Immature natural killer cell (primary cell): Measurements from ENCODE around the gene WDR37. TPM values are rescaled to one million over a fixed set of nuclear protein-coding genes. Genes with fewer than 3 reads are reported as not detected.
A peak's percentile ranks its signal among the peaks of the same experiment; 100 is the strongest.
"Not testable (repeated sequence)": the region's sequence is repeated elsewhere in the genome, so short reads cannot be mapped to it uniquely, and the experiment has no call there.

Source experiments
- DNase-seq, 3 donors: peaks; one replicate each; pipeline ENCODE4 v3.0.0; 2022; ENCODE audit warnings: mixed read lengths in 1 of 3
- H3K27ac Mint-ChIP-seq, 6 donors: one replicate each; pipeline ENCODE4 v1.8.0; 2020; ENCODE audit warnings: mixed read lengths in 6 of 6, mild to moderate bottlenecking in 5 of 6, inconsistent platforms in 4 of 6, moderate library complexity in 3 of 6
- H3K27me3 Mint-ChIP-seq, 3 donors: one replicate each; pipeline ENCODE4 v1.8.0; 2020 to 2021; ENCODE audit warnings: low read depth in 3 of 3, mild to moderate bottlenecking in 3 of 3, mixed read lengths in 3 of 3, moderate library complexity in 3 of 3, inconsistent platforms in 1 of 3
- H3K36me3 Mint-ChIP-seq, 3 donors: one replicate each; pipeline ENCODE4 v1.8.0; 2020; ENCODE audit warnings: mixed read lengths in 3 of 3, inconsistent platforms in 2 of 3, mild to moderate bottlenecking in 2 of 3
- H3K4me1 Mint-ChIP-seq, 2 donors: one replicate each; pipeline ENCODE4 v1.8.0; 2020; ENCODE audit warnings: inconsistent platforms in 2 of 2, mild to moderate bottlenecking in 2 of 2, mixed read lengths in 2 of 2, moderate library complexity in 1 of 2
- H3K4me3 Mint-ChIP-seq, 5 donors: one replicate each; pipeline ENCODE4 v1.8.0; 2020; ENCODE audit warnings: mild to moderate bottlenecking in 5 of 5, mixed read lengths in 5 of 5, inconsistent platforms in 3 of 5, moderate library complexity in 3 of 5
- H3K9me3 Mint-ChIP-seq, 6 donors: one replicate each; pipeline ENCODE4 v1.8.0; 2020; ENCODE audit warnings: mild to moderate bottlenecking in 6 of 6, mixed read lengths in 6 of 6, inconsistent platforms in 4 of 6, moderate library complexity in 3 of 6
- polyA plus RNA-seq, 3 donors: library from polyadenylated mRNA; unstranded; fragments of 300-500 nt; fragmentation: Illumina TruSeq; gene quantifications; one replicate each; pipeline ENCODE4 v1.2.3, GENCODE V29; 2021

The WDR37 gene
- polyA plus RNA-seq, 3 donors from 2014 or later: 16.7 to 32.2 (median 26.5) TPM

- H3K27ac Mint-ChIP-seq: no peak overlapping the region
- H3K27me3 Mint-ChIP-seq: peaks cover 0 to 1% (median 0%) of the 10 kb centered on the region in 3 donors
- DNase-seq: no peak
- H3K36me3 Mint-ChIP-seq: peaks cover 0 to 3% (median 0%) of the 10 kb centered on the region in 3 donors
- H3K4me3 Mint-ChIP-seq: no peak overlapping the region
- no peaks in the 10 kb centered on the region for H3K9me3 Mint-ChIP-seq
- no peaks in the 10 kb centered on the region for H3K4me1 Mint-ChIP-seq
These were observed 29.6 kb upstream of the WDR37 start for GRCh38 chr10:1026578-1026977.

- H3K4me3 Mint-ChIP-seq: no peak overlapping the region
- no peak for DNase-seq
- no peaks in the 10 kb centered on the region for H3K27me3 Mint-ChIP-seq
- no peak overlapping the region for H3K27ac Mint-ChIP-seq
- H3K9me3 Mint-ChIP-seq: no peaks in the 10 kb centered on the region
- H3K36me3 Mint-ChIP-seq: peaks cover 0 to 3% (median 0%) of the 10 kb centered on the region in 3 donors
- H3K4me1 Mint-ChIP-seq: no peaks in the 10 kb centered on the region
These were observed 26.3 kb upstream of the WDR37 start for GRCh38 chr10:1029838-1030237.

- H3K4me1 Mint-ChIP-seq: peaks cover 0 to 4% of the 10 kb centered on the region in 2 donors
- no peaks in the 10 kb centered on the region for H3K9me3 Mint-ChIP-seq
- no peak overlapping the region for H3K4me3 Mint-ChIP-seq
- peaks cover 7 to 10% (median 8%) of the 10 kb centered on the region in 3 donors for H3K36me3 Mint-ChIP-seq
- H3K27ac Mint-ChIP-seq: peak overlapping the region in 1 of 6 donors; percentile 26
- H3K27me3 Mint-ChIP-seq: peaks cover 0 to 2% (median 0%) of the 10 kb centered on the region in 3 donors
- DNase-seq: no peak
These were observed 22.6 kb upstream of the WDR37 start for GRCh38 chr10:1033601-1034000.

GRCh38 chr10:1034758-1035157 lies 21.4 kb upstream of the WDR37 start:
- Mint-ChIP-seq H3K27ac (no peak overlapping the region), H3K9me3 (no peaks in the 10 kb centered on the region), H3K36me3 (peaks cover 7 to 10% (median 8%) of the 10 kb centered on the region in 3 donors), H3K4me1 (peaks cover 0 to 4% of the 10 kb centered on the region in 2 donors), H3K27me3 (peaks cover 0 to 2% (median 0%) of the 10 kb centered on the region in 3 donors), H3K4me3 (no peak overlapping the region)
- no peak for DNase-seq

- peaks cover 0 to 2% (median 0%) of the 10 kb centered on the region in 3 donors for H3K27me3 Mint-ChIP-seq
- no peak overlapping the region for H3K4me3 Mint-ChIP-seq
- no peaks in the 10 kb centered on the region for H3K9me3 Mint-ChIP-seq
- H3K36me3 Mint-ChIP-seq: peaks cover 7 to 12% (median 11%) of the 10 kb centered on the region in 3 donors
- H3K27ac Mint-ChIP-seq: peak overlapping the region in 2 of 6 donors; percentile 28 to 49
- DNase-seq: no peak
- H3K4me1 Mint-ChIP-seq: peaks cover 3 to 5% of the 10 kb centered on the region in 2 donors
These were observed 21.0 kb upstream of the WDR37 start for GRCh38 chr10:1035201-1035600.

- Mint-ChIP-seq H3K27me3 (peaks cover 0 to 2% (median 0%) of the 10 kb centered on the region in 3 donors), H3K4me3 (no peak overlapping the region), H3K36me3 (peaks cover 7 to 20% (median 17%) of the 10 kb centered on the region in 3 donors), H3K4me1 (peaks cover 5 to 10% of the 10 kb centered on the region in 2 donors), H3K9me3 (no peaks in the 10 kb centered on the region), H3K27ac (no peak overlapping the region)
- DNase-seq: no peak
These were observed 19.8 kb upstream of the WDR37 start for GRCh38 chr10:1036341-1036791.

- H3K4me3 Mint-ChIP-seq: no peak overlapping the region
- no peak for DNase-seq
- H3K27ac Mint-ChIP-seq: peak overlapping the region in 1 of 6 donors; percentile 71
- H3K9me3 Mint-ChIP-seq: no peaks in the 10 kb centered on the region
- peaks cover 7 to 23% (median 19%) of the 10 kb centered on the region in 3 donors for H3K36me3 Mint-ChIP-seq
- peaks cover 5 to 10% of the 10 kb centered on the region in 2 donors for H3K4me1 Mint-ChIP-seq
- H3K27me3 Mint-ChIP-seq: peaks cover 0 to 2% (median 0%) of the 10 kb centered on the region in 3 donors
These were observed 19.1 kb upstream of the WDR37 start for GRCh38 chr10:1037098-1037497.

- peaks cover 16 to 25% of the 10 kb centered on the region in 2 donors for H3K4me1 Mint-ChIP-seq
- H3K27me3 Mint-ChIP-seq, H3K27ac Mint-ChIP-seq, H3K4me3 Mint-ChIP-seq, DNase-seq, H3K9me3 Mint-ChIP-seq: not testable (repeated sequence)
- peaks cover 12 to 29% (median 23%) of the 10 kb centered on the region in 3 donors for H3K36me3 Mint-ChIP-seq
These were observed 17.4 kb upstream of the WDR37 start for GRCh38 chr10:1038769-1039168.

GRCh38 chr10:1040133-1040532 lies 16.1 kb upstream of the WDR37 start:
- no peak for DNase-seq
- Mint-ChIP-seq H3K9me3 (no peaks in the 10 kb centered on the region), H3K4me1 (peaks cover 29 to 38% of the 10 kb centered on the region in 2 donors), H3K4me3 (no peak overlapping the region), H3K27me3 (peaks cover 4 to 8% (median 8%) of the 10 kb centered on the region in 3 donors), H3K36me3 (peaks cover 12 to 29% (median 23%) of the 10 kb centered on the region in 3 donors), H3K27ac (peak overlapping the region in 4 of 6 donors; percentile 5 to 81 (median 38))

GRCh38 chr10:1041514-1041913 lies 14.7 kb upstream of the WDR37 start:
- H3K4me1 Mint-ChIP-seq: peaks cover 36 to 50% of the 10 kb centered on the region in 2 donors
- no peak for DNase-seq
- H3K27me3 Mint-ChIP-seq: peaks cover 7 to 15% (median 8%) of the 10 kb centered on the region in 3 donors
- peak overlapping the region in 1 of 6 donors; percentile 74 for H3K27ac Mint-ChIP-seq
- no peak overlapping the region for H3K4me3 Mint-ChIP-seq
- no peaks in the 10 kb centered on the region for H3K9me3 Mint-ChIP-seq
- H3K36me3 Mint-ChIP-seq: peaks cover 12 to 29% (median 23%) of the 10 kb centered on the region in 3 donors

GRCh38 chr10:1043532-1043995 lies 12.6 kb upstream of the WDR37 start:
- H3K4me3 Mint-ChIP-seq: peak overlapping the region; percentile 79 to 94 (median 90)
- no peaks in the 10 kb centered on the region for H3K9me3 Mint-ChIP-seq
- peaks cover 10 to 22% (median 14%) of the 10 kb centered on the region in 3 donors for H3K36me3 Mint-ChIP-seq
- DNase-seq: peak; percentile 35 to 55 (median 50)
- H3K27me3 Mint-ChIP-seq: peaks cover 19 to 27% (median 19%) of the 10 kb centered on the region in 3 donors
- H3K4me1 Mint-ChIP-seq: peaks cover 42 to 63% of the 10 kb centered on the region in 2 donors
- peak overlapping the region; percentile 91 to 98 (median 95) for H3K27ac Mint-ChIP-seq

- Mint-ChIP-seq H3K4me1 (peaks cover 42 to 63% of the 10 kb centered on the region in 2 donors), H3K27ac (peak overlapping the region; percentile 91 to 98 (median 95))
- no peak for DNase-seq
These were observed 12.0 kb upstream of the WDR37 start for GRCh38 chr10:1044146-1044545.

GRCh38 chr10:1044964-1045363 lies 11.2 kb upstream of the WDR37 start:
- H3K36me3 Mint-ChIP-seq: peaks cover 10 to 20% (median 14%) of the 10 kb centered on the region in 3 donors
- no peaks in the 10 kb centered on the region for H3K9me3 Mint-ChIP-seq
- H3K27ac Mint-ChIP-seq: peak overlapping the region; percentile 91 to 98 (median 95)
- H3K27me3 Mint-ChIP-seq: peaks cover 25 to 38% (median 28%) of the 10 kb centered on the region in 3 donors
- peaks cover 47 to 68% of the 10 kb centered on the region in 2 donors for H3K4me1 Mint-ChIP-seq
- peak overlapping the region; percentile 35 to 94 (median 79) for H3K4me3 Mint-ChIP-seq
- DNase-seq: no peak

More at GRCh38 chr10:1044146-1044545, 12.0 kb upstream of the WDR37 start:
- H3K27me3 Mint-ChIP-seq: peaks cover 24 to 33% (median 25%) of the 10 kb centered on the region in 3 donors
- peak overlapping the region; percentile 79 to 94 (median 90) for H3K4me3 Mint-ChIP-seq
- H3K9me3 Mint-ChIP-seq: no peaks in the 10 kb centered on the region
- peaks cover 10 to 22% (median 14%) of the 10 kb centered on the region in 3 donors for H3K36me3 Mint-ChIP-seq

GRCh38 chr10:1045415-1045814 lies 10.8 kb upstream of the WDR37 start:
- H3K27me3 Mint-ChIP-seq: peaks cover 28 to 38% (median 28%) of the 10 kb centered on the region in 3 donors
- H3K27ac Mint-ChIP-seq: peak overlapping the region; percentile 91 to 98 (median 95)
- no peaks in the 10 kb centered on the region for H3K9me3 Mint-ChIP-seq
- DNase-seq: no peak
- peak overlapping the region; percentile 42 to 94 (median 79) for H3K4me3 Mint-ChIP-seq
- peaks cover 9 to 16% (median 10%) of the 10 kb centered on the region in 3 donors for H3K36me3 Mint-ChIP-seq
- peaks cover 48 to 68% of the 10 kb centered on the region in 2 donors for H3K4me1 Mint-ChIP-seq
